ENCODE measurements around the gene FGFR1OP2.

- TF ChIP-seq CTCF (conservative IDR thresholded peaks at IDR 0.05): no peak
- TF ChIP-seq EZH2 (IDR thresholded peaks at IDR 0.05; ENCODE audit: low read depth): no peak
Observed at GRCh38 chr12:27002141-27002540, 63.9 kb downstream of the FGFR1OP2 start.

Measured in PC-9 (cell line).